ENCODE results near the gene GRIFIN.

DNA sequence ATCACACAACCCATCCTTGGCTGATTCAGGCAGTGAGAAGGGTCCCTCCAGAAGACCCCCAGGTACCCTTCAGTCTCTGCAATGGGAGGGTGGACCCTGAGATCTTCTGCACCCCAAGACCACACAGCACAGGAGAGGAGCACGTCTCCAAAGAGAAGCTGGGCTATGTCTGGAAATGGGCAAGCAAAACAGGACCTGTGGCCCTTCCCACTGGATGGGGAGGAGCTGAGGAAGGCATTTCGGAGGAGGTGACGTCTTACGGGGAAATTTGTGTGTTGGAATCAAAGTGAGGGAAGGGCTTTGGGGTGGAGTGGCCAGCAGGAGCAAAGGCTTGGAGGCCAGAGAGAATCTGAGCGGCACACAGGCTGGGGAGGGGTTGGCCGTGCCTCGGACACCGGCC, 16.5 kb downstream of the GRIFIN start:
- TF ChIP-seq, protein P1, sequence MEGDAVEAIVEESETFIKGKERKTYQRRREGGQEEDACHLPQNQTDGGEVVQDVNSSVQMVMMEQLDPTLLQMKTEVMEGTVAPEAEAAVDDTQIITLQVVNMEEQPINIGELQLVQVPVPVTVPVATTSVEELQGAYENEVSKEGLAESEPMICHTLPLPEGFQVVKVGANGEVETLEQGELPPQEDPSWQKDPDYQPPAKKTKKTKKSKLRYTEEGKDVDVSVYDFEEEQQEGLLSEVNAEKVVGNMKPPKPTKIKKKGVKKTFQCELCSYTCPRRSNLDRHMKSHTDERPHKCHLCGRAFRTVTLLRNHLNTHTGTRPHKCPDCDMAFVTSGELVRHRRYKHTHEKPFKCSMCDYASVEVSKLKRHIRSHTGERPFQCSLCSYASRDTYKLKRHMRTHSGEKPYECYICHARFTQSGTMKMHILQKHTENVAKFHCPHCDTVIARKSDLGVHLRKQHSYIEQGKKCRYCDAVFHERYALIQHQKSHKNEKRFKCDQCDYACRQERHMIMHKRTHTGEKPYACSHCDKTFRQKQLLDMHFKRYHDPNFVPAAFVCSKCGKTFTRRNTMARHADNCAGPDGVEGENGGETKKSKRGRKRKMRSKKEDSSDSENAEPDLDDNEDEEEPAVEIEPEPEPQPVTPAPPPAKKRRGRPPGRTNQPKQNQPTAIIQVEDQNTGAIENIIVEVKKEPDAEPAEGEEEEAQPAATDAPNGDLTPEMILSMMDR (IDR thresholded peaks at IDR 0.05; ENCODE audit: low read depth, low read length, poor library complexity, severe bottlenecking) = no peak
- TF ChIP-seq EZH2phosphoT487 (IDR thresholded peaks at IDR 0.05; ENCODE audit: borderline replicate concordance, low read length) = no peak
